AG04449 (cell line): ENCODE results near the gene WDR27.

Experiments used
- CTCF ChIA-PET: fragments of 350-600 bp; formaldehyde crosslinking; extraction: SDS; loops from one replicate; lab custom pipeline; 2021; ENCODE audit warnings: antibody characterized with exemption; lab: Yijun Ruan, JAX
- POLR2A ChIA-PET: fragments of 400-600, 350-600 bp; formaldehyde crosslinking; extraction: SDS; loops from one replicate; lab custom pipeline; 2020; ENCODE audit warnings: antibody characterized with exemption, inconsistent platforms; lab: Yijun Ruan, JAX
- DNase-seq: peaks from one replicate; pipeline ENCODE4 v3.0.0-alpha.2; 2010; ENCODE audit warnings: low read depth, low spot score
- H3K4me3 ChIP-seq: 2 replicates; pipeline ENCODE4 v1.5.1; 2011; ENCODE audit warnings: low read depth, mild to moderate bottlenecking, control low read depth, low read length
- TF ChIP-seq, protein P1 (sequence below): IDR thresholded peaks from one replicate; pipeline ENCODE4 v1.5.1; 2011; ENCODE audit warnings: mild to moderate bottlenecking, moderate library complexity, low read length, control low read depth, inconsistent platforms; ENCODE audit not compliant: insufficient read depth; ENCODE audit errors: missing control alignments

The WDR27 gene

DNA sequence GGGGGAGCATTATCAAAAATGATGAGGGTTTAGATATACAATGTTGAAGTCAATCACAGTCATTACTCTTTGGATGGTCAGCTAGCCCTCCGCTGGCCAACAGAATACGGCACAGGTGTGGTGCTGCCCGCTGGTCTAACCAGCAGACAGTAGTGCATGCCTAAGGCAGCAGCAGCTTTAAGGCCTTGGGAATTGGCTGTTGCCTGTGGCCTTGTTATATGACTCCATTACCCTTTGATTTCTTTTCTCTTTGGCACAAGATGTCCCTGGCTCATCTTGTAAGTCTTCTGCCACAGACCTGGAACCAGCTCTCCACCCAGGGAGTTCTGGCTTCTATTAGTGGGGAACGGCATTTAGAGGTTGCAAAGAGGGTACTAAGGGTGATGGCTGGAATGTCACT is 110.2 kb downstream of the WDR27 start:
- TF ChIP-seq, protein P1, sequence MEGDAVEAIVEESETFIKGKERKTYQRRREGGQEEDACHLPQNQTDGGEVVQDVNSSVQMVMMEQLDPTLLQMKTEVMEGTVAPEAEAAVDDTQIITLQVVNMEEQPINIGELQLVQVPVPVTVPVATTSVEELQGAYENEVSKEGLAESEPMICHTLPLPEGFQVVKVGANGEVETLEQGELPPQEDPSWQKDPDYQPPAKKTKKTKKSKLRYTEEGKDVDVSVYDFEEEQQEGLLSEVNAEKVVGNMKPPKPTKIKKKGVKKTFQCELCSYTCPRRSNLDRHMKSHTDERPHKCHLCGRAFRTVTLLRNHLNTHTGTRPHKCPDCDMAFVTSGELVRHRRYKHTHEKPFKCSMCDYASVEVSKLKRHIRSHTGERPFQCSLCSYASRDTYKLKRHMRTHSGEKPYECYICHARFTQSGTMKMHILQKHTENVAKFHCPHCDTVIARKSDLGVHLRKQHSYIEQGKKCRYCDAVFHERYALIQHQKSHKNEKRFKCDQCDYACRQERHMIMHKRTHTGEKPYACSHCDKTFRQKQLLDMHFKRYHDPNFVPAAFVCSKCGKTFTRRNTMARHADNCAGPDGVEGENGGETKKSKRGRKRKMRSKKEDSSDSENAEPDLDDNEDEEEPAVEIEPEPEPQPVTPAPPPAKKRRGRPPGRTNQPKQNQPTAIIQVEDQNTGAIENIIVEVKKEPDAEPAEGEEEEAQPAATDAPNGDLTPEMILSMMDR = no peak
- ChIA-PET CTCF (interaction anchor here (0.6 kb wide), 1 partner anchor 78 kb away, joined by 3 read pairs; no protein-coding TSS in a partner anchor), POLR2A (no interaction called here)
- no peak overlapping the region for H3K4me3 ChIP-seq
- DNase-seq = no peak

DNA sequence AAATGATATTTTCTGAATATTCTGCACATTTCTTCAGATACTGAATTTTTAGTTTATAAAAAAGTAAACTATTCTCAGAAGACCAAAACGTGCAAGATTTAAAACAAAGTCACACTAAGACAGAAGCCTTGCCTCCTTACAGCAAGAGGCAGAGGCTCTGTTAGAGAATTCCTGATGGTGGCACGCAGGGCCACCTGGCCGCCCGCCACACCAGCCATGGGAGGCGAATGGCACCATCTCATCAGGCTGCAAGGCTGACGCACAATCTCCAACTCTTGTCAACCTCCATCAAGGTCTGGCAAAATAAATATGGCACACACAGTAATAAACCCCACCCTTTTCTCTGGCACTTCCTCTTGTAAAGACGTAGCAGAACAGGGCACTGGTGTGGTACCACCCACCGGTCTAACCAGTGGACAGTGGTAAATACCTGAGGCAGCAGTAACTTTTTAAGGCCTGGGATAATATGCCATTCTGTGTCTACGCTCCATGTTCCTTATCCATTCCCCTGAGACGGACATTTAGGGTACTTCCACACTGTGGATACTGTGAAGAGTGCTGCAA is 111.4 kb downstream of the WDR27 start:
- TF ChIP-seq, protein P1 = no peak
- ChIA-PET POLR2A (no interaction called here), CTCF (no interaction called here)
- no peak for DNase-seq
- H3K4me3 ChIP-seq = no peak overlapping the region

DNA sequence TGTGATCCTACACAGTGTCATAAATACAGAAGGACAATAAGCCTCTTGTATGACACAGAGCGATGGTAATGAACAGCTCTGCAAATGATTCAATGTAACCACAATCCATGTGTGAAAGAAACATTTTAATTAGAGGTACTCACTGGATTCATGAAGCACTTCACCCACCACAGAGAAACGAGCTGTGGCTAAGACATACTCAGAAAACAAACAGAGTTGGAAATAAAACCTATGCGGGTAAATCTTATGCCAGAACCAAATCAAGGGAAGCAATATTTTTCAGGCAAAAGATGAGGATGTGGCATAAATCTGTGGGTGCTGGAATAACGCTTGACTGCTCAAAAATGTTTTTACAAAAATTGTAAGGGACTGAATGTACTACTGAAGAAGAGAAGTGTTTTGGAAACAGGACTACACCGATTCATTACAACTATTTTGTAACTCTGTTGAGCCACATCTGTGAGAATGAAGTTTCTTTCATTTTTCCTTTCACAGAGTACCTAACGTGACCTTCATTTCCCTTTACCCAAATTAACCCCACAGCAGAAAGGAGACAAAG is 112.1 kb downstream of the WDR27 start:
- ChIA-PET POLR2A (no interaction called here), CTCF (no interaction called here)
- TF ChIP-seq, protein P1 = no peak
- no peak overlapping the region for H3K4me3 ChIP-seq
- DNase-seq = no peak

DNA sequence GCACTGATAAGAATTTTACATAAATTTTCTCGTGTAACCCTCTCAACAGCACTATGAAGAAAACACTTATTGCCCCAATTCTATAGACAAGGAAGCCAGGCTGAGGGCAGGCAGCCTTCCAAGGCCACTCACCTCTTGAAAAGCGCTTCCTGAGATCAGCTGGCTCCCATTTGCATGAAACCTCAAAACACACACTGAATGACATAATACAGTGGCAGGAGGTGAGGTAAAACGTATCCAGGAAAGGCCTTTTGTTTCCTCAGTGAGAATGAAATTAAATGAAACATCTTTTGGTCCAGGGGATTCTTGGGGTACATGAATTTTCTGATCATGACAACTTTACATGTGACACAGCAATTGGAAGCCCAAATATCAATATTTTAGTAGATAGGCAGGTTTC is 112.5 kb downstream of the WDR27 start:
- DNase-seq = no peak
- no peak overlapping the region for H3K4me3 ChIP-seq
- CTCF ChIA-PET = no interaction called here
- TF ChIP-seq, protein P1 = no peak
- POLR2A ChIA-PET = no interaction called here

DNA sequence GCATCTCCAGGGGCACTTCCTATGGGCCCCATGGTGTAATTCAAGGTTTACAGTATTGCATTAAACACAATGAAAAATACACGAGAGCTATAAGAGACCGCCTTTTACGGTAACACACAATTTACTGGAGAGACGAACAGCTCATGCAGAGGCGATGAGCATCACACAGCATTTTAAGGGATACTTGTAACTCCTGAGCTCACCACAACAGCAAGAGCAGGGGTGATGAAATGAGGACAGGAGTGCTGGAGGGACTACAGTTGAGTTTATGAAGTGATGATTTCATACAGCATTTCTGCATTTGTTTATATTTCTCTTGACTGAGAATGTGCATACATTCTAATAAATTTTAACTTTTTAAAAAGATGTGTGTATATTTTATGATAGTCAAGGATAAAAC is 113.9 kb downstream of the WDR27 start:
- ChIA-PET POLR2A (no interaction called here), CTCF (no interaction called here)
- no peak overlapping the region for H3K4me3 ChIP-seq
- TF ChIP-seq, protein P1 = no peak
- DNase-seq = no peak

DNA sequence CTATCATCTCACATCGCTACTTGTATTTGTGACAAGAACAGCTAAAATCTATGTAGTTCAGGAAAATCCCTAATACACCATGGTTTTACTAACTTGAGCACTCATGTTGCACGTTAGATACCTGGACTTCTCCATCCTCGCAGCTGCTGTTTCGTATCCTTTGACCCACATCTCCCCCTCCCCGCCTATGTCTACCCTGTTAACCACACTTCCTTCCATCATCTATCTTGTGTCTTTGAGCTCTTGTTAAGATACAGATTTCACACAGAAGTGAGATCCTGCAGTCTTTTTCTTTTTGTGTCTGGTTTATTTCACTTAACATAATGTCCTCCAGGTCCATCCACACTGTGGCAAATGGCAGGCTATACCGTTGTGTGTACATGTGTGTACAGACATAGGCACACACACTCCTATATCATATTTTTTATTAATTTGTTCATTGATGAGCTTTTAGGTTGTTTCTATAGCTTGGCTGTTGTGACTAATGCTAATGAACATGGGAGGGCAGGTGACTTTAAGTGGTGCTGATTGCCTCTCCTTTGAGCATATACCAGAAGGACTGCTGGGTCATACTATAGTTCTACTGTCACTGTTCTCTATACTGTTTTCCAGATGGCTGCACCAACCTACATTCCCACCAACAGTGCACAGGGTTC is 117.8 kb downstream of the WDR27 start:
- CTCF ChIA-PET = no interaction called here
- DNase-seq = no peak
- no peak overlapping the region for H3K4me3 ChIP-seq
- POLR2A ChIA-PET = no interaction called here
- TF ChIP-seq, protein P1 = no peak
